NCI-H345 treated with DMSO at 0.1 percent for 48 hours (cell line): ENCODE data around the gene FAM124A.

Experiments
- DNase-seq: peaks from one replicate; lab custom pipeline; 2025; ENCODE audit not compliant: unreplicated experiment; lab: John Stamatoyannopoulos, UW

Gene FAM124A

DNA sequence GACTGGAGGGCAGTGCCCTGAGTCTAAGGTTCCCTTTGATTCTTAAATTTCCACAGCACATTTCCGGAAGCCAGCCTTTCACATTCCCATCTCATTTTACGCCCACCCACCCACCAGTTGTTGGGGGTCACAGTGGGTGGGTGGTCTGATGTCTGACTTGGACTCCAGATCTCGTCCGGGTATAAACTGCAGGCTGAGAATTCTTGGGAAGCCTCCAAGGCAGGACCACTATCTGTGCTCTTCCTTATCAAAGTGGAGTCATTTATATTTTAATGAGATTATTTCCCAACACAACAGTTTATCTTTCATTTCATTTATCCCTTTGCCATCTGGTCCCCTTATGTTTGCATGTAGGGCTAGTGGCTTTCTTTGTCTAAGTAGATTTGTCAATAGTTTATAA lies 3.6 kb upstream of the FAM124A start:
- DNase-seq, result no peak

DNA sequence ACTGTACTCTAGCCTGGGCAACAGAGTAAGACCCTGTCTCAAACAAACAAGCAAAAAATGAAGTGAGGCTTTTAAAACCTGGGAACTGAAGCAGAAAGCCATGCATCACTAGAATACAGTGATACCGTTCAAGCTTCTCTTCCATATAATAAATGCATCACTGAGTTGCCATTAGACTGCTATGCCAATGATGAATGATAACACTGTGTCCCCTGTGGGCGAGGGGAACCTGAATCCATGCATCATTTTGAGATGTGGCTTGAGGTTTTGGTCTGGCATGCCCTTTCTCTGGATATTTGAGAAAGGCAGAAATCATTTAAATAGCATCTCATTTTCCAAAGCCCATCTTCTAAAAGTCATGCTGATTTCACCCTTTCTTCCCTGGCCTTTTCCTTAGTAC lies 1.5 kb upstream of the FAM124A start:
- no peak for DNase-seq

DNA sequence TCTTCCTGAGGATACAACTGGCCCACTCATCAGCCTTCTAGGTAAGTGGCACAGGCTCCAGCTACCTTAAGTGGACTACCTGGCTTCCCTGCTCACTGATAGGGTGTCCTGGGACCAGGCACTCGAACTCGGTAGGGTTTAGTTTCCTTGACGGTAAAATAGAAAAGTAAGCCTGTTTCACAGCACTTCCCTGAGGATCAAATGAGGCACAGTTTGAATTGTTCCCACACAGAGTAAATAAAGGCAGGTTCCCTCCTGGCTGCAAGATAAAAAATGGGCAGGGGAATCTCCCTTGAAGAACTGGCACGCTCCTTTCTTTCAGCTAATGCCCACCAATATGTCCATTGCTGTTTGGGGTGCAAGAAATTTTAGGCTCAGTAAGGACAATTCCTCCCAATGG lies 1.1 kb upstream of the FAM124A start:
- DNase-seq, result no peak

DNA sequence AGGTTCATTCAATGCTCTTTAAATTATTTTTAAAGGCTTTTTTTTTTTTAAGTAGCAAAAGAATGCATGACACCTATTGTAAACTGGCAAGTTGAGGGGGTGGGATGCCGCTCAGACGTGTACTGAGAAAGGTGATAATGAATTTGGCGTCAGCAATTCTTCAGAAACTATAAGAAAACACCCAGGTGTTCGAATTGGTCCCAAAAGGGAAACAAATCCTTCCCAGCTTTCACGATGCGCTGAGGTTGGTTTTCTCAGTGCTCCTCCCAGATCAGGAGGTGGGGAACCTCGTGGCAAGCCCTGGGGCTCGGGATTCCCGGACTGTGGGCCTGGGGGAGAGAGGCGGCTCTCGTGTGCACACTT lies 543 bp upstream of the FAM124A start:
- no peak for DNase-seq

DNA sequence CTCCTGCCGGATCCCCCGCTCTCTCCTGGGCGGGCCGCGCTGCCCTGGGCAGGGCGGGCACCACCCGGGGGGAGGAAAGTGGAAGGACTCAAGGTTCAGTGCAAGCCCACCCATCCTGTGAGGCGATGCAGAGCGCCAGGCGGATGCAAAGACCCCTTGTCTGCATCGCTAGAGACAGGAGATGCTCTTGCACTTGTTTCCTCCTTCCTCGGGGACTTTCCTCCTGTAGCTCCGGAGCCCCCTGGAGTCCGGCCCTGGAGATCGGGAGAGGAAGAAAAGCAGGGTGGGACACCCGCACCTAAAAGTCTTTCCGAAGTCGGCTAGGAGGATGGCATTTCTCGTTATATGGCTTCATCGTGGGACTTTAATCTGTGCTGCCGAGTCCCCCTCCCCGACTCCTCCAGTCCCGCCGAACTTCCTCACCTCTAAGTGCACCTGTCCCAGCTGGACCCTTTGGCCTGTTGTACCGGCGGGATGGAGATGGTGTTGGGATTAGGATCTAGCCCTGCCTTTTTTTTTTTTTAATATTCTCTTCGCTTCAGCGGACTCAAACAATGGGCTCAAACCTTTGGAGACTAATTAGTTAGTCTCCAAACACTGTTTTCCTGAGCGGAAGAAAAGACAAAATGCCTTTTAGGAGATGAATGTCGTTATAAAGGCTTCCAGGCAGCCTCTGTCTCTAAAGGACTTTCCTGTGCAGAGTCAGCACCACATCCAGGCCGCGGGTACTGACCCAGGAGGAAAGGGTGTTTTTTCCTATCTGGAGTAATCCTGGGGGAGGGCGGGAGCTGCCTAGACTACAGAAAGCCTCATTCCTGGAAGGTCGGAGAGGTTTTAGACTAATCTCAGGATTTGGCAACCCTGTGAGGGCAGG lies 725 bp downstream of the FAM124A start:
- no peak for DNase-seq

DNA sequence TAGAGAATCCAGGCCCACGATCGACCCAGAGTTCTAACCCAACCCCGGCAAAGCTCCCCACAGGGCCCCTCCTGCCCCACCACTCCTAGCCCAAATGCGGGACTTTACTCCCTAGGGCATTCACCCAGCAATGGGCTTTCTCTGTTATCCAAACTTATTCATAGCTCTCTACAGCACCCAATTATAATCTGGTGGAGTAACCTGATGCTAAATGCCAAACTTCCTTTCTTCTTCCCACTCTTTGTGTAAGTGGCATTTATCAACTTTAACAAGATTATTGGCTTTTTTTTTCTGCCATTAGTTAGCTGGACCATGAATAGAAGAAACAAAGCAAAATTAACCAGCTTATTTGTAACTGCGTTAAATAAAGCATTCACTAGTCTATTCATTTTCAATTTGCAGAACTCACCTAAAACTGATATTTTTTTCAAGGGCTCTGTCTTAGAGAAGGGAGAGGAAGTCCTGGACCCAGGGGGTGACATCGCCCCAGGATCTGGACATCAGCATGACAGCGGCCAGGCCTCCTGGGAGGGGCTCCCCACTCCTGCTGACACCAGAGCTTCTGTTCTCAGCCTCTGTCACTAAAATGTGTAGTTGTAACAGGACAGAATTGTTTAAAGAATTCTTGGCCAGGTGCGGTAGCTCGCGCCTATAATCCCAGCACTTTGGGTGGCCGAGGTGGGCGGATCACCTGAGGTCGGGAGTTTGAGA lies 1.5 kb downstream of the FAM124A start:
- no peak for DNase-seq

DNA sequence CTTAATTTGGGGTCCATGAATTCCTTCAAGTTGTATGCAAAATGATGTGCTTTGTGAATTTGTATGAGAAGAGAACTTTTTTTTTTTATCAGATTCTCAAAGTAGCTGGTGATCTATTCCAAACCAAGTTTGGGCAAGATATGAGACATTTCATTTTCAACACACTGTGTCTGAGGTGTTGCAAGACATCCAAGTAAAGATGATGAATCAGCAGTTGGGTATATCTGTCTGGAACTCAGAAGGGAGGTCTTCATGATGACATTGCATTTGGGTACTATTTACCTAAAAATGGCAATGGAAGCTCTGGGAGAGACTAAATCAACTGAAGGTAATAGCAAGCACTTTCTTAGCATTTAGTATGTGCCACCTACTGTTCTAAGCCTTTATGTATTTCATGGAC lies 2.8 kb downstream of the FAM124A start:
- no peak for DNase-seq

DNA sequence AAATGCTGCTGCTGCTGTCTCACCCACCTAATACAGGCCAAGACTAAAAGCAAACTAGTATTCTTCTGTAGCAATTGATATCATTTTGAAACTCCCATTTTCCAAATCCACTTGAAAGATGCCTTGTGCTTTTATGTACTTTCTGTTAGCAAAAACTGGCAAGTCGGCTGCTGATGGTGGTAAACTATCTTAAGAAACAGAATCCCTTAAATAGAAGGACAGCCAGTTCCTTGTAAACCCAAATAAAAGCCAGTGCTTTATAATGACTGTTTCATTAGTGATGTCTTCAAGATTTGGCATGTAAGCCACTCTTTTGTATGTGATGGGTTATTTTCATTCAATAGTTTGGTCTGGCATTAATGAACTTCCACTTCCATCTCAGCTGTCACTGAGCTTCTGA lies 5.2 kb downstream of the FAM124A start:
- no peak for DNase-seq

DNA sequence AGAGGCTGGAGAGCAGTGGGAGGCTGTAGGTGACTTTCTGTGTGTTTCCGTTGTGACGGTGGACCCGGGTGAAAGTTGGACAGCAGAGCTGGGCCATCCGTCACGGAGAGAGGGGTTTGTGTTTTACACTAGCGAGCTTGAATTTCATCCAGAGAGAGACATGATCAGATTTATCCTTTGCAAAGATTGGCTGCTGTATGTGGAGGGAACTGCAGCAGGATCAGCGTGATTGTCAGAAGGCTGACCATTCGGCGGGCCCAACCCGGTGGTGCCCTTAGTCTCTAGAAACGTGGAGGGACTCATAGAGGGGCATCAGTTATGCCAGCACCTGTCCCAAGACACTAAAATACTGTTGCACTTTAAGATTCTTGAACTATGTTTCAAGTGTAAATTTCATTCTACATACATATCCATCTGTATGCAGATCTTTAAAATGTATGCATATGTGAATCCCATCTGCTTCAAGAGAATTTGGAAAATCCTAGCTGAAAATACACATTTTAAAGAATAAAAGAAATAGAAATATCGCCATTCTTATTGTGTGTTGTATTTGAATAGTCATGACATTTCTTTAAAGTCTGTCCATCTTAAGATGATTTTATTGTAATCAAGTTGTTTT lies 7.0 kb downstream of the FAM124A start:
- no peak for DNase-seq

DNA sequence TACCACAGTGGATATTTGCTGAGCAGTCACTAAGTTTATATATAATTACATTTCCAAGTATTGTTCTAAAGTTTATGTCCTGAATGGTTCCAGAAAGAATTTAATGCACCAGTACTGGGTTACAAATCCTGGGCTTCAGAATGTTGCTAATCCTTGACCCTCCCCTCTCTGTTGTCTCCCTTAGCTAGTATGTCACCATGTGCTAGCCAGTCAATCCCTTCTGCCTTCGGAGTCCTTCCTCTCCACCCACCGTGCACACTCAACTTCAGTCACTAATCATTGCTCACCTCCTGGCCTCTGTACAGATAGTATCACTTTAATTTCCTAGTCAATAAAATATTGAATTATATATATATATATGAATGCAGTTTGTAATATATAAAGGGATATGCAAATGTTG lies 7.5 kb downstream of the FAM124A start:
- no peak for DNase-seq

DNA sequence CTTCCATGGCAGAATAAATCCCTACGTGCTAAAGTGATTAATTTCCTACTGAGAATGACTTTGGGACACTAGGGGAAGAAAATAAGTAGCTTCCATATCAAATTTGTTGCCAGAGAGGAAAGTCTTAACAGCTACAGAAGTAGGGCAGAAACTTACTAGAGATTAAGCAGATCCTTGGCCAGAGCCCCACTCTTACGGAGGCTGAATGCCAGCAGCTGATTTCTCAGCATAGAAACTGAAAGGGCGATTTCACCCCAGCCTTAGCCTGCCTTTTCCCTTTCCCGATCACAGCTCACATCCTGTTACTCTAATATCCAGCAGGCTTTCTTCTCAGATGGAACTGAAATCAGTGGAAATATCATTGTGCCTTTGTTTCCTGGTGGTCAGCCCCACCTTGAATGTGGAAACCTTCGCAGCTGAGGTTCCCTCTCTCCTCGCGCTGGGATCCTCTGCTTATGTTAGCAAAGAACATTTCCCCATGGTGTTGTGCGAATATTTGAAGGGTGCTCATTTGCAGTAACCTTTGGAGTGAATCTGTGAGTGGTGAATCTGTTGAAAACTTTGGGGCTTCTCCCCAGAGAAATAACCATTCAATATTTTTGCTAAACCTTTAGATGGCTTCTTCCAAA lies 8.4 kb downstream of the FAM124A start:
- DNase-seq, result no peak

DNA sequence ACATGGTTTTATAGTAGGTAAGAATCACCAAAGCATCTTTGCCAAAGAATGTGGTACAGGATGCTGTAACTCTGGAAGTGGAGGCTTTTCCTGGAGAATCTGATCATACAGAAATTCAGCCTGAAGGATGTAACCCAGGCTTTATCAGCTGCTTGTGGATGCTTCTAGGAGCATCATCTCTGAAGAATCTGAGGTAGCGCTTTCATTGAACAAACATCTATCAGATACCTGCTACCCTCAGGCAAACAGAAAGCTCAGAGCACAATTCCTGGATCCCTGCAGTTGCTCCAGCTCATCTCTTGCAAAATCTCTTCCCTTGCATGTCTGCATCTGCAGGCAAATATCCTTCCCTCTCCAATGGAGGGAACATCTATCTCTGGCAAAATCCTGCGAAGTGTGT lies 9.3 kb downstream of the FAM124A start:
- no peak for DNase-seq

DNA sequence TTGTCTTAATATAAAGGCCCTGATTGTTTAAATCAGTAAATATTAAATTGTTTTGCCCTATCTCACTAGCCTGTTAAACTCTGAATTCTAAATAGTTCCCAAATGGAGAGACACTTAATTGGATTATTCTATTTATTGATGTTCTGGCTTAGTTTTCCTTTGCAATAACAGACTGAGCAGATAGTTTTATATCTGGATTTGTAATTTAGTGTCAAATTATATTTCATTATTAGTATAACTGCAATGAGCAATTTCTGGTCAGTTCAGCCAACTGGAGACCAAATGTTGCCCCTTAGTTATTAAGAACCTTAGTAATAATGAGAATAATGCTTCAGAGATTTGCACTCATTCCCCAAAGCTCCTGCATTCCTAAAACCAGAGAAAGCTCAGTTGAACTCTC lies 10.1 kb downstream of the FAM124A start:
- DNase-seq, result no peak

DNA sequence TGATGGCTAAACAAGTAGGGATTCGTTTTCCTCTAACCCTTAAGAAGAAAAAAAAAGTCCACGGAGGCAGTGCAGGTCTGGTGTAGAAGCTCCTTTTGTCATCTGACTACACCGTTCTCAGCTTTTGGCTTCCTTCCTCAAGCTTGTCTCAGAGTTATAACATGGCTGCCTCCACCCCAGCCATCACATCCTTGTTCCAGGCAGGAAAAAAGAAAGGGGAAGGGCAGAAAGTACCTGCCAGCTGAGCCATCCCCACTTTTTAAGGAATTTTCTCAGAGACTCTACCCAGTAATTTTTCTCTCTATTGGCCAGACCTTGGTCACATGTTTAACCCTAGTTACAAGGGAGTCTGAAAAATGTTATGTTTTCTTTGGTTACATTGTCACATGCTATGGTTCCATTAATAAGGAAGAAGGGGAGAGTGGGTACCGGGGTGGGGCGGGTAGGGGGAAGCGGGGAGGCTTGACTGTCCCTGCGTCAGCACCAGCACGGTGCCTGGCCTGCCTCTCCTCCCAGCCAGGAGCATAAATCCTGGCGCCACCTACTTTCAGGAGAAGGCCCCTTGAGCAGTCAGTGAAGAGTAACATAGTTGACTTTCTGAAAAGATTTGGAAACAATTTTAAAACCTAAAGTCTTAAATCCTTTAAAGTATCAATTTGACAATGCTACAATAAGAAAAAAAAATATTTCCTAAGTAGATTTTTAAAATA lies 11.1 kb downstream of the FAM124A start:
- no peak for DNase-seq

DNA sequence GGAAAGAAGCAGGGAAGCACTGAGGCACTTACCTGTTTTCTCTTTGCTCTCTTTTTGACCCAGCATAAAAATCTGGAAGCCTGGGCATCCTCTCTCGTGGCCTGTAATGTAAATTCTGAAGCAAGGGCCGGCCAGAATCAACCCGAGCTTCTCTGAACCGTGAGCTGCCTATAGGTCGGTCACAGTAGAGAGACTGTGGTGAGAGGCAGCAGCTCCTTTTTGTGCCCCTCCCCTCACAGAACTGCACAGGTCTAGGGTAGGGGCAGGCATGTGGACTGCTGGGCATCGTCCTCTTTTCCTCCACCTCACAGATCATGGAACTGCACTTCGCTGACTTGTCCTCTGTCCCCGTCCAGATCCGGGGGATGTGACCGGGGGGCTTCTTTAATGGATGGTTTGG lies 12.5 kb downstream of the FAM124A start:
- DNase-seq, result no peak

DNA sequence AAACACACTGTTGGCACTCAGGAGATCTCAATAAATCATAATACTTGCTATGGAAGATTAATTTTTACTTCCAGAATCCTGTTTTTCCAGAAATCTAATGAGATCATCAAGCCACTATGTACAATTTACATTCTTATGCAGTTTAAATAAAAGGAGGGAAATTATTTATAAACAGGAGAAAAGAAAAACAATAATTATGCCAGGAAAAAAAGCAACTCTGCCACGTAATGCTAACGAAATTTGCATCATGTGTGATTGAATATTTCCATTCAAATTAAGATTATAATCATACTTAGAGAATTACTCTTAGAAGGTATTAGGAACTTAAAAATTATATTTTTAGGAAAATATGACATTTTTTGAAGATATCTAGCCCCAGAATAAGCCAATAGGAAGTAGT lies 13.0 kb downstream of the FAM124A start:
- DNase-seq, result no peak

DNA sequence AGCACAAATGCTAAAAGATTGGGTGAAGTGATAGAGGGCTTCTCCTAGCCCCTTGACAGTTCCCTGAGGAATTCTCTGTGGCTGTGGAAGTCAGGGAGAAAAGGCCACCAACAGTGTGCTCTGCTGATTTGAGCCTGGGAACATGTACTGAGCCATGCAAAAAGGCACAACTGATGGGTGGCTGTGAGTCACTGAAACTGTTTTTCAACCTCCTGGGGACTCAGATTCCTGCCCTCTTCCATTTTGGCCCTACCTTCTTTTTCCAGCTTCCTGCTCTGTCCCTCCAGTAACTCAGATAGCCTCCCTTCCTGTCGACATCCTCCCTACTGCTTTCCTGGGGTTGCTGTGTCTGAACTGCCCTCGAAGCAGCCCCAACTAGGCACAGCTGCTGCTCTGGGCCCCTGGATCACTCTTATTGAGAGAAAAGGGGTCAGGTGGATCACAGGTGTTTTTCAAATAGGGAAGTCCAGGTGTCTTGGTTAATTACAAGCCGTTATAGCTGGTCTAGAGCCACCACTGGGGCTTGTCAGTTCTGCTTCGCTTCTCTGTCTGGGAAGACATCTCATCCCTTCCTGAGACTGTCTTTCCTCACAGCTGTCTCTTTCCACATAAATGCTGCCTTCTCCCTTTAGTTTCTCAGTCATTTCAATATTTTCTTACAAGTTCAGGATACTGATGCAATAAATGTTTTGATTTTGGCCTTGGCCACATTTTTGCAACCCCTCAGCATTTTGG lies 13.7 kb downstream of the FAM124A start:
- no peak for DNase-seq

DNA sequence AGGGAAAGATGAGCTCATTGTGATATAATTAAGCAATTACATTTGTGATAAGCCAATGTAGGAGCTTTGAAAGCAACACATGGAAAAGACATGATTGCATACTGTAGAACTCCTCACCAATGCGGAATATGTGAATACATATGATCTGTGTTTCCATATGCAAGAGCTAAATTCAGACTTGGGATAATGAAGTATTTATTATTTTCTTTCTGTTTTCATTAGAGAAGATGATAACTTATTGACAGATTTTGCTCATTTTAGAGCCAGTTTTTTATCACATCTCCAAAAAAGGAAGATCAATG lies 14.2 kb downstream of the FAM124A start:
- DNase-seq, result no peak

DNA sequence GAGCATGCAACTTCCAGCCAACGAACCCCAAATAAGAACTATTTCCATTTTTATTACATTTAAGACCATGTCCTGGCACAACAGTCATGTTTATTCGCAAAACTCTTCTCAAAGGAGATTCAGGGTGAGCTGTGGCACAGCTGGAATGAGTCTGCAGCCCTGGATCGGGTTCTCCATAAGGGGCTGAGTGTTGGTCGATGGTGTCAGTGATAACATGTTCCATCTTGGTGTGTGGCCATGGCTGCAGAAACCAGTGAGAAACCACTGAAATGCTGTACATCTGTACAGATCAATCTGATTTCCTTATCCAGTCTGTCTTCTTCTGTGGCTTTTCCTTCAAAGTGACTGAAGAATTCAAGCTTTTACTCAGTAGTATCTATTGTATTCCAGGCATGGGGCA lies 15.2 kb downstream of the FAM124A start:
- no peak for DNase-seq

DNA sequence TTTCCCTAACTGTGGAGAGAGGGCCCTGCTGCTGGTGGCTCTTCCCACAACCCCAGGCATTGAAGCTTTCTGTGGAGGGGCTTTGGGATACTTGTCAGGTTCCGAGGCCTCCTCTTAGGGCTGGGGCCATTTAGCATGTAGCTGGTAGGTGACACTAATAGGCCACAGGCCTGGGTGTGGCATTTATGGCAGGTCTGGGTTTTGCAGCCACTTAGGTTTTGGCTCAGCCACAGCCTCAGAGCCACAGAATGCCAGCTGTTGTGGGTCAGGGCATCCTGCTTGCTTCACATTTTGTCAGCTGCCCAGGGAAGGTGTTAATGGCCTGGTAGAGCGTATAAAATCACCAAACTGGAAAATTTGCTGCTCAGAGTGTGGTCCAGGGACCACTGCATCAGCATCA lies 15.7 kb downstream of the FAM124A start:
- DNase-seq, result no peak

DNA sequence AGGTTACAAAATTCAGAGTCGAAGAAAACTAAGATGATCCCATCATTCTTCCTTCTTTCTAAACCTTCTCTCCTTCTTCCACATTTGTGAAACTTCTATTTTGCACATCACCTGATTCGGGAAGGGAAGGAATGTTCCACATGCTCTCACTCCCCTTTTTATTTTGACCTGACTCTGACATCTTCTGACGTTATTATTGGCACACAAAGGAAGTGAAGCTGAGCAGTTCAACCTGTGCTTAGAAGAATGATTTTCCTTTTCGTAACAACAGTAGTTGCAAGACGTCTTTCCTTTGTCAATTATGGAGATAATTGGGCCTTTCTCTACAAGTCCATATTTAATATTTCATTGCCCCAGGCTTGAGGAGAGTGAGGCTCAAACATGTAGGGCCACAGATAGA lies 18.0 kb downstream of the FAM124A start:
- no peak for DNase-seq
